MM.1S (cell line): Measurements from ENCODE around the gene PI4KB.

Source experiments
- DNase-seq: peaks from one replicate; pipeline ENCODE4 v3.0.0-alpha.2; 2015
- H2AFZ ChIP-seq: fragments of 300-600 bp; sonication (generic); 2 replicates; pipeline ENCODE4 v1.6.0; 2016; ENCODE audit warnings: antibody characterized with exemption, low read length
- H3F3A ChIP-seq: fragments of 300-600 bp; sonication (generic); 2 replicates; pipeline ENCODE4 v1.6.1; 2016; ENCODE audit warnings: mild to moderate bottlenecking, antibody characterized with exemption, low read length, moderate library complexity, mixed read lengths; ENCODE audit not compliant: insufficient read depth
- H3K27ac ChIP-seq: fragments of 300-600 bp; sonication (generic); 2 replicates; pipeline ENCODE4 v1.5.1; 2016; ENCODE audit warnings: mild to moderate bottlenecking, low read length
- H3K27me3 ChIP-seq: fragments of 300-600 bp; sonication (generic); replicated peaks from 2 replicates; pipeline ENCODE4 v1.6.0; 2016; ENCODE audit warnings: low read length; ENCODE audit not compliant: insufficient read depth
- H3K36me3 ChIP-seq: fragments of 300-600 bp; sonication (generic); replicated peaks from 2 replicates; pipeline ENCODE4 v1.6.1; 2016; ENCODE audit warnings: mild to moderate bottlenecking, low read length, mixed read lengths; ENCODE audit not compliant: insufficient read depth
- H3K4me1 ChIP-seq: fragments of 300-600 bp; sonication (generic); 2 replicates; pipeline ENCODE4 v1.6.1; 2016; ENCODE audit warnings: low read length, mixed read lengths
- H3K4me2 ChIP-seq: fragments of 300-600 bp; sonication (generic); 2 replicates; pipeline ENCODE4 v1.6.0; 2016; ENCODE audit warnings: low read depth, low read length
- H3K4me3 ChIP-seq: fragments of 300-600 bp; sonication (generic); 2 replicates; pipeline ENCODE4 v1.5.1; 2016; ENCODE audit warnings: low read length, mixed read lengths
- H3K79me2 ChIP-seq: fragments of 300-600 bp; sonication (generic); 2 replicates; pipeline ENCODE4 v1.6.1; 2016; ENCODE audit warnings: mixed run types, low read length, mixed read lengths
- H3K9ac ChIP-seq: fragments of 300-600 bp; sonication (generic); 2 replicates; pipeline ENCODE4 v1.6.1; 2016; ENCODE audit warnings: low read length, mixed read lengths
- H3K9me2 ChIP-seq: fragments of 300-600 bp; sonication (generic); replicated peaks from 2 replicates; pipeline ENCODE4 v1.6.1; 2016; ENCODE audit warnings: mild to moderate bottlenecking, low read length, mixed read lengths; ENCODE audit not compliant: insufficient read depth
- H3K9me3 ChIP-seq: fragments of 300-600 bp; sonication (generic); replicated peaks from 2 replicates; pipeline ENCODE4 v1.6.1; 2016; ENCODE audit warnings: mild to moderate bottlenecking, low read length, mixed read lengths; ENCODE audit not compliant: insufficient read depth
- H4K20me1 ChIP-seq: fragments of 300-600 bp; sonication (generic); 2 replicates; pipeline ENCODE4 v1.6.1; 2016; ENCODE audit warnings: mild to moderate bottlenecking, low read length, moderate library complexity, mixed read lengths; ENCODE audit not compliant: insufficient read depth
- EZH2 ChIP-seq: fragments of 300-600 bp; sonication (generic); optimal IDR thresholded peaks from 2 replicates; pipeline ENCODE3; 2017; ENCODE audit warnings: low read depth, mild to moderate bottlenecking, antibody characterized with exemption, low read length, mixed read lengths
- EZH2phosphoT487 ChIP-seq: fragments of 300-600 bp; sonication (generic); IDR thresholded peaks from 2 replicates; pipeline ENCODE4 v1.6.1; 2018; ENCODE audit warnings: antibody characterized with exemption, low read length
- TF ChIP-seq, protein P1 (sequence below): fragments of 300-600 bp; sonication (generic); IDR thresholded peaks from 2 replicates; pipeline ENCODE4 v1.5.1; 2016; ENCODE audit warnings: antibody characterized with exemption, low read length, mixed read lengths

The PI4KB gene

DNA sequence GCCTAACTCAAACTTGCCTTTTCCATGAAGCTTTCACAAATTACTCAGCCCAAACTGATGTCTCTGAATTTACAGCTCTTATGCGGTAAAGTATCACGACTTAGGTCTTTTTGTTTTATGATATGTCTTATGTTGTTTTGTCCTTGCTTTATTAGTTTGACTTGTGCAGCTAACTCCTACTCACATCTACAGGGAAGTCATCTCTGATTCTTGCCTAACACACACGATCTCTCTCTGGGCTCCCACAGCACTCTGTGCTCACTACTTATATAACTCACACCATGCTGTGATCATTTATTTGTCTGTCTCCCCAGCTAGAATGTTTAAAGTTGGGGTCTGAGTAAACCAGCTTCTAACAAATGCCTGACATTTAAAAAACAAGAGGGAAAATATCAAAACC lies 9.3 kb upstream of the PI4KB start:
- TF ChIP-seq, protein P1, sequence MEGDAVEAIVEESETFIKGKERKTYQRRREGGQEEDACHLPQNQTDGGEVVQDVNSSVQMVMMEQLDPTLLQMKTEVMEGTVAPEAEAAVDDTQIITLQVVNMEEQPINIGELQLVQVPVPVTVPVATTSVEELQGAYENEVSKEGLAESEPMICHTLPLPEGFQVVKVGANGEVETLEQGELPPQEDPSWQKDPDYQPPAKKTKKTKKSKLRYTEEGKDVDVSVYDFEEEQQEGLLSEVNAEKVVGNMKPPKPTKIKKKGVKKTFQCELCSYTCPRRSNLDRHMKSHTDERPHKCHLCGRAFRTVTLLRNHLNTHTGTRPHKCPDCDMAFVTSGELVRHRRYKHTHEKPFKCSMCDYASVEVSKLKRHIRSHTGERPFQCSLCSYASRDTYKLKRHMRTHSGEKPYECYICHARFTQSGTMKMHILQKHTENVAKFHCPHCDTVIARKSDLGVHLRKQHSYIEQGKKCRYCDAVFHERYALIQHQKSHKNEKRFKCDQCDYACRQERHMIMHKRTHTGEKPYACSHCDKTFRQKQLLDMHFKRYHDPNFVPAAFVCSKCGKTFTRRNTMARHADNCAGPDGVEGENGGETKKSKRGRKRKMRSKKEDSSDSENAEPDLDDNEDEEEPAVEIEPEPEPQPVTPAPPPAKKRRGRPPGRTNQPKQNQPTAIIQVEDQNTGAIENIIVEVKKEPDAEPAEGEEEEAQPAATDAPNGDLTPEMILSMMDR, result no peak
- no peak for TF ChIP-seq EZH2phosphoT487
- no peak for TF ChIP-seq EZH2
- Histone ChIP-seq H3K9me2 (no peaks in the 10 kb centered on the region), H3K4me1 (no peaks in the 10 kb centered on the region), H3K9me3 (no peaks in the 10 kb centered on the region), H3F3A (peaks cover 7% of the 10 kb centered on the region), H3K27me3 (no peaks in the 10 kb centered on the region), H3K4me2 (no peak overlapping the region), H3K9ac (no peak overlapping the region), H3K27ac (no peak overlapping the region), H3K4me3 (no peak overlapping the region), H2AFZ (no peak overlapping the region), H3K36me3 (no peaks in the 10 kb centered on the region), H3K79me2 (no peaks in the 10 kb centered on the region), H4K20me1 (no peaks in the 10 kb centered on the region)
- DNase-seq, result no peak

DNA sequence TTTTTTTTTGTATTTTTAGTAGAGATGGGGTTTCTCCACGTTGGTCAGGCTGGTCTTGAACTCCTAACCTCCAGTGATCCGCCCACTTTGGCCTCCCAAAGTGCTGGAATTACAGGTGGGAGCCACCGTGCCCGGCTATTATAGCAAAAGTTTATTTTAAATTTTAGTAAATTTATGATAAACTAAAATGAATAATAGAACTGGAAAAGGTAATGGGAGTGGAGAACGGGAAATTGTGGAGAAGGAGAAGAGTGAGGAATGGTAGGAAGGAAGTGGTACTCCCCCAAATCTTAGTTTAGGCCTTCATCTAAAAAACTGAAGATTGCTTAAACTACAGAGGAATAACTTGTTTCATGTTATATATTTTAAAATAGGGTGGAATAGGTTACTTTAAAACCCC lies 7.6 kb upstream of the PI4KB start:
- Histone ChIP-seq H3K27ac (no peak overlapping the region), H3K9me2 (no peaks in the 10 kb centered on the region), H3K9ac (no peak overlapping the region), H4K20me1 (no peaks in the 10 kb centered on the region), H3K27me3 (no peaks in the 10 kb centered on the region), H2AFZ (no peak overlapping the region), H3F3A (no peaks in the 10 kb centered on the region; the same call in 1 of the 2 replicates), H3K79me2 (no peaks in the 10 kb centered on the region), H3K4me3 (no peak overlapping the region), H3K4me1 (no peaks in the 10 kb centered on the region), H3K36me3 (no peaks in the 10 kb centered on the region), H3K4me2 (no peak overlapping the region), H3K9me3 (no peaks in the 10 kb centered on the region)
- no peak for TF ChIP-seq EZH2phosphoT487
- TF ChIP-seq EZH2, result no peak
- TF ChIP-seq, protein P1, result no peak
- DNase-seq, result no peak

DNA sequence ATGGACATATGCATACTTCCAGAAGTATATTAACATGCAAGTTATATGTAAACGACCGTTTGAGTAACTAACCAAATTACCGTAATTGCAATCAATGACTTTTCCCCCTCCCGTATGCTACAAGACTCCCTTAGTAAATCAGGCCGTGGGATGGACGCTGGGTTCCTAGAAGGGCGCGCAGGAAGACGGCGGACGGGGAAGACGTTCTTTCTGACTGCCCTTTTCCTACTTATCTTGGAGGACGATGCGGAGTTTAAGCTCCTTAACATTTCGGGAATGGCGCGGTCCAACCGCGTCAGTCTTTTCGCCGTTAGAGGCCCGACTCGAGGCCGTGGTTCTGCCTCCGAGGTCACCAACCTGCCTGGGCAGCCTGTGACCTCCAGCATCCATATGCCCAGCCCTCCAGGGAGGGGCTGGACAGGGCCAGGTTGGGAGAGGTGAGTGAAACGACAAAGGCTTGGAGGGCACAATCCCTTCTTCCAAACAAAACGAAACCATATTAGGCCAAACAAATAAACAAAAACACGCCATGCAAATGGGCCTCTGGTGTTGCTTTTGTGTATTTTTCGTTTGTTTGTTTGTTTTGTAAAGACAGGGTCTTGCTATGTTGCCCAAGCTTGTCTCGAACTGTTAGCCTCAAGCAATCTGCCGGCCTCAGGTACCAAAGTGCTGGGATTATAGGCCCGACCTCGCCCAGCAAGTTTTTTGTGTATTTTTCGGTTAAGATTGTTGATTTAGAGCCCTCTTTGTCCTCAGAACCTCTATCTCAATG lies 873 bp upstream of the PI4KB start:
- peaks cover 18% of the 10 kb centered on the region for H3K4me1 ChIP-seq
- peak overlapping the region; percentile 87 for H3K4me3 ChIP-seq
- TF ChIP-seq, protein P1, result no peak
- TF ChIP-seq EZH2phosphoT487 (no peak), EZH2 (no peak)
- peak overlapping the region; percentile 82 for H2AFZ ChIP-seq
- H3K9ac ChIP-seq, result peak overlapping the region; percentile 85; the same call in 1 of the 2 replicates
- no peaks in the 10 kb centered on the region; the same call in 1 of the 2 replicates for H3K36me3 ChIP-seq
- peaks cover 37% of the 10 kb centered on the region for H3K79me2 ChIP-seq
- no peaks in the 10 kb centered on the region for H4K20me1 ChIP-seq
- H3K9me3 ChIP-seq, result no peaks in the 10 kb centered on the region
- H3K4me2 ChIP-seq, result peak overlapping the region; percentile 89
- no peaks in the 10 kb centered on the region for H3K9me2 ChIP-seq
- H3F3A ChIP-seq, result peaks cover 6% of the 10 kb centered on the region; the same call in 1 of the 2 replicates
- DNase-seq, result no peak
- no peaks in the 10 kb centered on the region for H3K27me3 ChIP-seq
- peak overlapping the region; percentile 83; the same call in 1 of the 2 replicates for H3K27ac ChIP-seq
